Sigmoid colon (tissue), 7 donors: ENCODE results near the gene WDR90. TPM values are rescaled to one million over a fixed set of nuclear protein-coding genes. Genes with fewer than 3 reads are reported as not detected.

Experiments
- DNase-seq: peaks from one replicate; pipeline ENCODE4 v3.0.0-alpha.2; 2019
- H3K27ac ChIP-seq, 4 donors: fragments of 200-600 bp; sonication (generic); one replicate each; pipeline ENCODE4 v1.5.1; 2016 to 2019; ENCODE audit warnings: mild to moderate bottlenecking in 1 of 4
- H3K27me3 ChIP-seq, 3 donors: fragments of 200-600 bp; sonication (generic); one replicate each; pipeline ENCODE4 v1.5.1; 2019; ENCODE audit warnings: mild to moderate bottlenecking in 1 of 3
- H3K36me3 ChIP-seq, 4 donors: fragments of 200-600 bp; sonication (generic); one replicate each; pipeline ENCODE4 v1.5.1; 2016 to 2019
- H3K4me1 ChIP-seq, 4 donors: fragments of 200-600 bp; sonication (generic); one replicate each; pipeline ENCODE4 v1.5.1; 2017 to 2019
- H3K4me3 ChIP-seq, 4 donors: fragments of 200-600 bp; sonication (generic); one replicate each; pipeline ENCODE4 v1.5.1; 2017 to 2019; ENCODE audit warnings: mild to moderate bottlenecking in 2 of 4, moderate library complexity in 1 of 4
- H3K9me3 ChIP-seq, 4 donors: fragments of 200-600 bp in 3 of 4; sonication (generic) in 3 of 4; one replicate each; pipeline versions ENCODE4 v1.5.1 to v1.6.1; 2013 to 2019
- EP300 ChIP-seq, 4 donors: sonication (generic); formaldehyde crosslinking; IDR thresholded peaks; one replicate each; pipeline ENCODE4 v1.6.1; 2017; ENCODE audit warnings: antibody characterized with exemption in 4 of 4
- POLR2A ChIP-seq, 2 donors: fragments of 450-650 bp; IDR thresholded peaks; one replicate each; pipeline ENCODE4 v1.6.1; 2016; ENCODE audit warnings: antibody characterized with exemption in 2 of 2, mild to moderate bottlenecking in 2 of 2, moderate library complexity in 2 of 2
- POLR2AphosphoS5 ChIP-seq, 4 donors: sonication (generic); formaldehyde crosslinking; IDR thresholded peaks; one replicate each; pipeline ENCODE4 v1.6.1; 2017; ENCODE audit warnings: antibody characterized with exemption in 4 of 4
- WGBS, 2 donors: extraction: QIAGEN DNeasy Blood & Tissue Kit; methylation state at CpG; one replicate each; pipeline ENCODE4 v1.1.7; 2013; 5-methylcytosine and 5-hydroxymethylcytosine counted together
- intact Hi-C: fragments of 100-400 bp; cut with DNase I; formaldehyde crosslinking; loops from one replicate; pipeline ENCODE4 v1.15.1; 2023
- polyA plus RNA-seq, 3 donors: library from polyadenylated mRNA; stranded (reverse); fragments of 200-250 nt; gene quantifications; one replicate each; pipeline ENCODE4 v1.2.3, GENCODE V29; 2013
- total RNA-seq, 4 donors: library from RNA; depleted of rRNA; stranded (reverse); fragments of >200 nt; gene quantifications; one replicate each; pipeline ENCODE4 v1.1.0, GENCODE V29; 2016
- TF ChIP-seq, protein P1 (sequence below), 4 experiments: fragments of 450-650 bp in 3 of 4; fragments of 200-600 bp in 1 of 4; IDR thresholded peaks; one replicate each; pipeline ENCODE4 v1.5.1; 2016 to 2019; ENCODE audit warnings: antibody characterized with exemption in 4 of 4, mild to moderate bottlenecking in 3 of 4, moderate library complexity in 2 of 4
- donor health status: healthy with polysubstance abuse.
- donor health status: Bipolar disorder and iron deficiency.
- donor health status: healthy.

Gene WDR90
- total and polyA plus RNA-seq, 7 donors: 5.4 to 49.0 (median 10.3) TPM

DNA sequence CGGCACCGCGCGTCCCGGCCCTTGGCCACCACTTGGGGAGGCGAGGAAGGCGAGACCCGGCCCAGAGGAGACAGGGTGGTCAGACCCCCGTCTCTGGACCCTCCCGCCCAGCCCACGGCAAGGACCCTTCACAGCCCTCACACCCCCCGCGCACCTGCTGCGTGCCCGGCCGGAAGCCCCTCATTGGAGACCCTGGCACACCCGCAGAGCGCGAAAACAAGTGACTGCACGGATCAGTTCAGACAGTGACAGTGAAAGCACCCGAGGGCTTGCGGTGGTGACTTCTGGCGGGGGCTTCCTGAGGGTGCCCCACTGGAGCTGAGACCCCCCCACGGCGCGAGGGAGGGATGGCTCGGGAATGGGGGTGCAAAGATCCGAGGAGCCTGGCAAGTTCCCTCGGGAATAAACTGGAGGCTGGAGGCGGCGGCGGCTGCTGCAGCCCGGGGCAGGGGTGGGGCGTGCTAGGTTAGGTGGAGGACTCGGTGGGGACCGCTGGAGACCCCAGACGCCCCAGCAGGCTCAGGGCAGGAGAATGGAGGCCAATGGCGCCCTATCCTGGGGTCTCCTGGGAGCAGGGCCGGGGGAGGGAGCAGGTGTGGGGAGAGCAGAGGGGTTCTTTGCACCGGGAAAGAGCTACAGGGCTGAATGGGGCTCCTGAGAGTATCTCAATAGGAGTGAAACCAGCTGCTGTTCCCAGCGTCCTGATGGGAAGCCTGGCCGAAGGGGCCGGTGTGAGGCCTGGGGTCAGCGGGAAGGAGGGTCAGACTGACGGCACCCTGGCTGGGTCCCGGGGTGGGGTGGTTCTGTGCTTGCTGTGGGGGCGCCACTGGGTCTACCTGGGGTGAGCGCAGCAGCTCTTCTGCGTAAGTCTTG is 57.3 kb downstream of the WDR90 start:
- no peak for DNase-seq
- WGBS, 2 donors: 4 to 6% methylated on average over 49 of the region's 49 CpGs
- Histone ChIP-seq H3K4me3 (no peak overlapping the region), H3K9me3 (no peaks in the 10 kb centered on the region), H3K36me3 (no peaks in the 10 kb centered on the region), H3K27me3 (peaks cover 66 to 98% (median 96%) of the 10 kb centered on the region in 3 donors), H3K4me1 (peaks cover 0 to 20% (median 9%) of the 10 kb centered on the region in 4 donors), H3K27ac (no peak overlapping the region)
- intact Hi-C loops: no loop called here
- no peak for TF ChIP-seq POLR2AphosphoS5 (IDR thresholded peaks at IDR 0.05)
- TF ChIP-seq, protein P1, sequence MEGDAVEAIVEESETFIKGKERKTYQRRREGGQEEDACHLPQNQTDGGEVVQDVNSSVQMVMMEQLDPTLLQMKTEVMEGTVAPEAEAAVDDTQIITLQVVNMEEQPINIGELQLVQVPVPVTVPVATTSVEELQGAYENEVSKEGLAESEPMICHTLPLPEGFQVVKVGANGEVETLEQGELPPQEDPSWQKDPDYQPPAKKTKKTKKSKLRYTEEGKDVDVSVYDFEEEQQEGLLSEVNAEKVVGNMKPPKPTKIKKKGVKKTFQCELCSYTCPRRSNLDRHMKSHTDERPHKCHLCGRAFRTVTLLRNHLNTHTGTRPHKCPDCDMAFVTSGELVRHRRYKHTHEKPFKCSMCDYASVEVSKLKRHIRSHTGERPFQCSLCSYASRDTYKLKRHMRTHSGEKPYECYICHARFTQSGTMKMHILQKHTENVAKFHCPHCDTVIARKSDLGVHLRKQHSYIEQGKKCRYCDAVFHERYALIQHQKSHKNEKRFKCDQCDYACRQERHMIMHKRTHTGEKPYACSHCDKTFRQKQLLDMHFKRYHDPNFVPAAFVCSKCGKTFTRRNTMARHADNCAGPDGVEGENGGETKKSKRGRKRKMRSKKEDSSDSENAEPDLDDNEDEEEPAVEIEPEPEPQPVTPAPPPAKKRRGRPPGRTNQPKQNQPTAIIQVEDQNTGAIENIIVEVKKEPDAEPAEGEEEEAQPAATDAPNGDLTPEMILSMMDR (IDR thresholded peaks at IDR 0.05): no peak
- TF ChIP-seq POLR2A (IDR thresholded peaks at IDR 0.05): no peak
- TF ChIP-seq EP300 (IDR thresholded peaks at IDR 0.05): no peak

DNA sequence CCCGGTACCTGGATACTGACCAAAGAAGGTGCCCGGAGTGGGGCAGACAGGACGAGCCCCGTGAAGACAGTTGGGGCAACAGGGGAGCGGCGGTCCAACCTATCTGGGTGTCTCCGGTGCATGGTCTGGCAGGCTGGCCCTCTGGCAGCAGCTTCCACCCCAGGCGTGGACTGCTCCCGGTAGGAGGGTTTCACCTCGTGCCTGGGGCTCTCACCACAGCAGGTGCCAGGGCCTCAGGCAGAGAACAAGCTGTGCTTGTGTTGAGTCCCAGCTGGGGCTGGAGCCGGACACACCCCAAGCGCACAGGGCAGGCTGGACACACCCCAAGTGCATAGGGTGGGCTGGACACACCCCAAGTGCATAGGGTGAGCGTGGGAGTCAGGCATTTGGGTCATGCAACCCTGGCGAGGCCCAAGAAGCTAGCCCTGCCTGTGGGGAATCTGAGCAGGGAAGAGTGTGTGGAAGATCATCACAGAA is 57.9 kb downstream of the WDR90 start:
- no peak overlapping the region for H3K4me3 ChIP-seq
- H3K27me3 ChIP-seq: peaks cover 61 to 95% (median 94%) of the 10 kb centered on the region in 3 donors
- H3K4me1 ChIP-seq: peaks cover 0 to 24% (median 11%) of the 10 kb centered on the region in 4 donors
- no peaks in the 10 kb centered on the region for H3K9me3 ChIP-seq
- TF ChIP-seq, protein P1 (IDR thresholded peaks at IDR 0.05): no peak
- TF ChIP-seq POLR2A (IDR thresholded peaks at IDR 0.05): no peak
- no peak for TF ChIP-seq POLR2AphosphoS5 (IDR thresholded peaks at IDR 0.05)
- no peak for TF ChIP-seq EP300 (IDR thresholded peaks at IDR 0.05)
- H3K36me3 ChIP-seq: no peaks in the 10 kb centered on the region
- no peak for DNase-seq
- H3K27ac ChIP-seq: no peak overlapping the region
- 13 to 42% methylated on average over 14 of the region's 14 CpGs for WGBS, 2 donors
- intact Hi-C loops: no loop called here

DNA sequence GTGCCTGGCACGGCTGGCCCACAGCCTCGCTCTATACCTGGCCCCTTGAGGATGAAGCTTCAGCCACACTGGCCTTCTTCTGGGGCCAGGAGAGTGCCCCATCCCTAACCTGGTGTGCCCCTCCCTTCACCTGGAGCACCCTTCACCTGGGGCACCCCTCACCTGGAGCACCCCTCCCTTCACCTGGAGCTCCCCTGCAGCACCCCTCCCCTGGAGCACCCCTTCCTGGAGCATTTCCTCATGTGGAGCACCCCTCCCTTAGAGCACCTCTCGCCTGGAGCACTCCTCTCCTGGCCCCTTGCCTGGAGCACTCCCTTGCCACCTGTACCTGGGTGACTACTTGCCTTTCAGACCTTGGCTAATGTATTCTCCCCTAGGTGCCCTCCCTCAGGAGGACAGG is 58.9 kb downstream of the WDR90 start:
- Histone ChIP-seq H3K4me1 (peaks cover 0 to 24% (median 12%) of the 10 kb centered on the region in 4 donors), H3K4me3 (no peak overlapping the region), H3K36me3 (no peaks in the 10 kb centered on the region), H3K27me3 (peaks cover 54 to 85% (median 85%) of the 10 kb centered on the region in 3 donors), H3K27ac (no peak overlapping the region), H3K9me3 (no peaks in the 10 kb centered on the region)
- intact Hi-C loops: no loop called here
- no peak for DNase-seq
- TF ChIP-seq EP300 (IDR thresholded peaks at IDR 0.05): no peak
- TF ChIP-seq, protein P1 (IDR thresholded peaks at IDR 0.05): no peak
- TF ChIP-seq POLR2A (IDR thresholded peaks at IDR 0.05): no peak
- no peak for TF ChIP-seq POLR2AphosphoS5 (IDR thresholded peaks at IDR 0.05)
- 31 to 53% methylated on average over 3 of the region's 3 CpGs for WGBS, 2 donors

DNA sequence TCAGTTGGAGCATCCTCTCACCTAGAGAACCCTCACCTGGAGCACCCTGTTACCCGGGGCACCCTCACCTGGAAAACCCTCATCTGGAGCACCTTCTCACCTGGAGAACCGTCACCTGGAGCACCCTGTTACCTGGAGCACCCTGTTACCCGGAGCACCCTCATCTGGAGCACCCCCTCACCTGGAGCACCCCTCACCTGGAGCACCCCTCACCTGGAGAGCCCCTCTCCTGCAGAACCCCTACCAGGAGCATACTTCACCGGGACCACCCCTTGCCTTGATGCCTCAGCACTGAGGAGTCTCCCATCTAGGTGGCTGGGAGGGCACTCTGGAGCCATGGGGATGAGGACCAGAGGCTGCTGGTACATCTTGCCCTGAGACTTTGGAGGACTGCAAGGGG is 59.8 kb downstream of the WDR90 start:
- intact Hi-C loops: no loop called here
- no peak for TF ChIP-seq EP300 (IDR thresholded peaks at IDR 0.05)
- no peak for TF ChIP-seq POLR2AphosphoS5 (IDR thresholded peaks at IDR 0.05)
- TF ChIP-seq POLR2A (IDR thresholded peaks at IDR 0.05): no peak
- TF ChIP-seq, protein P1 (IDR thresholded peaks at IDR 0.05): no peak
- Histone ChIP-seq H3K4me1 (peaks cover 0 to 24% (median 12%) of the 10 kb centered on the region in 4 donors), H3K36me3 (no peaks in the 10 kb centered on the region), H3K27ac (no peak overlapping the region), H3K27me3 (peaks cover 45 to 76% (median 75%) of the 10 kb centered on the region in 3 donors), H3K9me3 (no peaks in the 10 kb centered on the region), H3K4me3 (no peak overlapping the region)
- no peak for DNase-seq
- WGBS, 2 donors: 64 to 83% methylated on average over 4 of the region's 4 CpGs
